ENCODE data around the gene STIM2. TPM values are rescaled to one million over a fixed set of nuclear protein-coding genes. Genes with fewer than 3 reads are reported as not detected.

STIM2 gene
- total and polyA plus RNA-seq, 9 of the 15 experiments (the other 6 are each of a cell fraction or from before 2014, with no cell fraction given): 7.2 to 26.8 (median 15.4) TPM

- TF ChIP-seq THRA (IDR thresholded peaks at IDR 0.05) (no peak), DLX4 (CRISPR knock-in tag; IDR thresholded peaks at IDR 0.05) (no peak), REST (IDR thresholded peaks at IDR 0.05; ENCODE audit: borderline replicate concordance) (peak; percentile 72; the same call in 1 of the 2 replicates), REST (CRISPR knock-in tag; IDR thresholded peaks at IDR 0.05; ENCODE audit: low read depth) (no peak), SMAD1 (IDR thresholded peaks at IDR 0.05; ENCODE audit: low read depth, low read length, partially characterized antibody) (no peak), IRF1 (CRISPR knock-in tag; IDR thresholded peaks at IDR 0.05; ENCODE audit: borderline replicate concordance) (no peak), RAD21 (CRISPR knock-in tag; conservative IDR thresholded peaks at IDR 0.05 in 1 of 2, IDR thresholded peaks at IDR 0.05 in 1 of 2) (peak; percentile 85 to 87), HDAC3 (IDR thresholded peaks at IDR 0.05; ENCODE audit: borderline replicate concordance, partially characterized antibody) (no peak), ZNF511 (CRISPR knock-in tag; IDR thresholded peaks at IDR 0.05) (no peak), MTA2 (IDR thresholded peaks at IDR 0.05; ENCODE audit: low read depth) (no peak), MTA1 (IDR thresholded peaks at IDR 0.05; ENCODE audit: borderline replicate concordance) (no peak), PBX2 (CRISPR knock-in tag; IDR thresholded peaks at IDR 0.05; ENCODE audit: low read depth) (no peak), PBX2 (tag; conservative IDR thresholded peaks at IDR 0.05; ENCODE audit: low read depth) (peak; percentile 84)
Observed at GRCh38 chr4:27010334-27010940, 149.8 kb downstream of the STIM2 start (continued).

All from K562 (cell line).